ENCODE results near the gene SMIM27. TPM values are rescaled to one million over a fixed set of nuclear protein-coding genes. Genes with fewer than 3 reads are reported as not detected.

The SMIM27 gene
- total RNA-seq, 2 experiments from 2014 or later: 12.7 to 16.8 TPM

DNA sequence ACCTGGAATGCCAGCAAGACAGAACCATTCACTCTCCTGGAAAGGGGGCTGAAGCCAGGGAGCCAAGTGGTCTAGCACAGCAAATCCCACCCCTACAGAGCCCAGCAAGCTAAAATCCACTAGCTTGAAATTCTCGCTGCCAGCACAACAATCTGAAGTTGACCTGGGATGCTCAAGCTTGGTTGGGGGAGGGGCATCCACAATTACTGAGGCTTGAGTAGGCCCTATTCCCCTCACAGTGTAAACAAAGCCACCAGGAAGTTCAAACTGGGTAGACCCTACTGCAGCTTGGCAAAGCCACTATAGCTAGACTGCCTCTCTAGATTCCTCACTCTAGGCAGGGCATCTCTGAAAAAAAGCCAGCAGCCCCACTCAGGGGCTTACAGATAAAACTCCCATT lies 43.4 kb upstream of the SMIM27 start:
- Histone ChIP-seq H3K36me3 (ENCODE audit: insufficient read depth, low read length) (peaks cover 6% of the 10 kb centered on the region), H3K27me3 (ENCODE audit: control insufficient read depth in 1 of 2, insufficient read depth in 2 of 2, low read length in 2 of 2) (no peaks in the 10 kb centered on the region), H3K27ac (ENCODE audit: low read depth in 1 of 2, low read length in 2 of 2) (no peak overlapping the region), H3K4me3 (ENCODE audit: low read length) (no peak overlapping the region), H3K9me3 (ENCODE audit: control insufficient read depth in 1 of 2, insufficient read depth in 1 of 2, low read length in 2 of 2) (no peaks in the 10 kb centered on the region), H3K4me1 (ENCODE audit: insufficient read depth, low read length) (peaks cover 10% of the 10 kb centered on the region)
- no peak overlapping the region for H3K4me3 Mint-ChIP-seq
- H3K36me3 Mint-ChIP-seq (ENCODE audit: low read depth): peaks cover 20% of the 10 kb centered on the region
- intact Hi-C loops (cut with DNase I, micrococcal nuclease): no loop called here
- peaks cover 53% of the 10 kb centered on the region for H3K4me1 Mint-ChIP-seq (ENCODE audit: low read depth)
- TF ChIP-seq, protein P1, sequence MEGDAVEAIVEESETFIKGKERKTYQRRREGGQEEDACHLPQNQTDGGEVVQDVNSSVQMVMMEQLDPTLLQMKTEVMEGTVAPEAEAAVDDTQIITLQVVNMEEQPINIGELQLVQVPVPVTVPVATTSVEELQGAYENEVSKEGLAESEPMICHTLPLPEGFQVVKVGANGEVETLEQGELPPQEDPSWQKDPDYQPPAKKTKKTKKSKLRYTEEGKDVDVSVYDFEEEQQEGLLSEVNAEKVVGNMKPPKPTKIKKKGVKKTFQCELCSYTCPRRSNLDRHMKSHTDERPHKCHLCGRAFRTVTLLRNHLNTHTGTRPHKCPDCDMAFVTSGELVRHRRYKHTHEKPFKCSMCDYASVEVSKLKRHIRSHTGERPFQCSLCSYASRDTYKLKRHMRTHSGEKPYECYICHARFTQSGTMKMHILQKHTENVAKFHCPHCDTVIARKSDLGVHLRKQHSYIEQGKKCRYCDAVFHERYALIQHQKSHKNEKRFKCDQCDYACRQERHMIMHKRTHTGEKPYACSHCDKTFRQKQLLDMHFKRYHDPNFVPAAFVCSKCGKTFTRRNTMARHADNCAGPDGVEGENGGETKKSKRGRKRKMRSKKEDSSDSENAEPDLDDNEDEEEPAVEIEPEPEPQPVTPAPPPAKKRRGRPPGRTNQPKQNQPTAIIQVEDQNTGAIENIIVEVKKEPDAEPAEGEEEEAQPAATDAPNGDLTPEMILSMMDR (IDR thresholded peaks at IDR 0.05): no peak
- ChIA-PET CTCF (interaction anchor here (1.4 kb wide), 1 partner anchor 9 kb away, joined by 3 read pairs; no protein-coding TSS in a partner anchor), POLR2A (interaction anchor here (1.3 to 1.4 kb wide), 2 partner anchors 9 to 18 kb away, joined by 4 to 5 read pairs; partner anchors contain the start of gene RIGI)
- no peaks in the 10 kb centered on the region for H3K9me3 Mint-ChIP-seq
- H3K27ac Mint-ChIP-seq: no peak overlapping the region
- H3K27me3 Mint-ChIP-seq: no peaks in the 10 kb centered on the region
- DNase-seq (no peak), ATAC-seq (ENCODE audit: poor library complexity) (no peak)

DNA sequence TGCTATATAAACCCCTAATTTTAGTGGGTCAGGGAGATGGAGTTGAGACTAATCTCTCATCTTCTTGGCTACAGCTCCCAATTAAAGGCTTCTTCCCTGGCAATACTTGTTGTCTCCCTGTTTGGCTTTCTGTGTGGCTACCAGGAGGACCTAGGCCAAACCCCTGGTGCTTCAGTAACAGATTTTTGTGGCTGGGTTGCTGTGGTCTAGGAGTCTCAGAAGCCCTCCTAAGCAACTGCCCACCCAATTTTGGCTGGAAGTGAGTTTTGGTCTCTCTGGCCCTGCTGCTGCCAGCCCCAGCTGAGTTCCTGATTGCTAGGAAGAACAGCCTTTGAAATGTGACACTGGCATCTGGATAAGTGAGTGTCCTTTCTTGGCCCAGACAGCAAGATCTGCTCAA lies 35.9 kb upstream of the SMIM27 start:
- Histone ChIP-seq H3K36me3 (ENCODE audit: insufficient read depth, low read length) (peaks cover 10% of the 10 kb centered on the region), H3K27me3 (ENCODE audit: control insufficient read depth in 1 of 2, insufficient read depth in 2 of 2, low read length in 2 of 2) (no peaks in the 10 kb centered on the region), H3K9me3 (ENCODE audit: control insufficient read depth in 1 of 2, insufficient read depth in 1 of 2, low read length in 2 of 2) (no peaks in the 10 kb centered on the region), H3K4me1 (ENCODE audit: insufficient read depth, low read length) (peaks cover 5% of the 10 kb centered on the region), H3K27ac (ENCODE audit: low read depth in 1 of 2, low read length in 2 of 2) (no peak overlapping the region), H3K4me3 (ENCODE audit: low read length) (no peak overlapping the region)
- Mint-ChIP-seq H3K4me1 (ENCODE audit: low read depth) (peaks cover 48% of the 10 kb centered on the region), H3K27me3 (no peaks in the 10 kb centered on the region), H3K27ac (no peak overlapping the region), H3K36me3 (ENCODE audit: low read depth) (peaks cover 63% of the 10 kb centered on the region), H3K4me3 (no peak overlapping the region), H3K9me3 (peaks cover 3% of the 10 kb centered on the region)
- intact Hi-C loops (cut with DNase I, micrococcal nuclease): no loop called here
- ChIA-PET POLR2A (interaction anchor here (0.7 kb wide), 1 partner anchor 10 kb away, joined by 6 read pairs; the partner anchor contains the start of gene RIGI), CTCF (interaction anchor here (0.8 to 2.0 kb wide), 2 partner anchors 56 to 137 kb away, joined by 3 to 6 read pairs; partner anchors contain the start of gene NDUFB6)
- DNase-seq: no peak
- TF ChIP-seq, protein P1 (IDR thresholded peaks at IDR 0.05): no peak
- ATAC-seq (ENCODE audit: poor library complexity): no peak

DNA sequence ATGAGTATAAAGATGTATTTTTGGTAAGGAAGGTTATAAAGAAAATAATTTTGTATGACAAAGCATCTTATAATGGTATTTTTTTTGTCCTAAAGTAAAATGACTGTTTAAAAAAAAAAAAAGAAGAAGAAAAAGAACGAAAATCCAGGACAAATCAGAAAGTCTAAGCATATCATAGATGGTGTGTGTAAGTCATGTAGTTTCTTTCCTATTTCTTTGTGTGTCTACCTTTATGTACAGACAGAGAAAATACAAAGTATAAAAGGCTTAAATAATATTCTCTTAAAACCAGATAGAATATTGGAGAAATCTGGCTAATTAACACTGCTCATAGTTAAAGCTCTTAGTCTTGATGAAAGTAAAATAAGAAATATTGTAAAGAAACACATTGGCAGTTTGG lies 33.9 kb upstream of the SMIM27 start:
- Mint-ChIP-seq H3K36me3 (ENCODE audit: low read depth) (peaks cover 71% of the 10 kb centered on the region), H3K4me1 (ENCODE audit: low read depth) (peaks cover 48% of the 10 kb centered on the region), H3K9me3 (peaks cover 3% of the 10 kb centered on the region), H3K4me3 (no peak overlapping the region), H3K27ac (no peak overlapping the region), H3K27me3 (no peaks in the 10 kb centered on the region)
- DNase-seq: no peak
- ChIA-PET CTCF (interaction anchor here (2.0 to 2.3 kb wide), 2 partner anchors 54 to 139 kb away, joined by 5 to 6 read pairs; partner anchors contain the start of gene NDUFB6), POLR2A (interaction anchor here (1.4 to 1.5 kb wide), 2 partner anchors 8 to 10 kb away, joined by 5 to 11 read pairs; partner anchors contain the start of gene RIGI)
- Histone ChIP-seq H3K9me3 (ENCODE audit: control insufficient read depth in 1 of 2, insufficient read depth in 1 of 2, low read length in 2 of 2) (no peaks in the 10 kb centered on the region), H3K4me3 (ENCODE audit: low read length) (no peak overlapping the region), H3K27ac (ENCODE audit: low read depth in 1 of 2, low read length in 2 of 2) (no peak overlapping the region), H3K27me3 (ENCODE audit: control insufficient read depth in 1 of 2, insufficient read depth in 2 of 2, low read length in 2 of 2) (no peaks in the 10 kb centered on the region), H3K4me1 (ENCODE audit: insufficient read depth, low read length) (peaks cover 10% of the 10 kb centered on the region), H3K36me3 (ENCODE audit: insufficient read depth, low read length) (peaks cover 13% of the 10 kb centered on the region)
- intact Hi-C loops (cut with DNase I, micrococcal nuclease): no loop called here
- TF ChIP-seq, protein P1 (IDR thresholded peaks at IDR 0.05): no peak
- ATAC-seq (ENCODE audit: poor library complexity): no peak

Measured in CD4-positive, alpha-beta T cell (primary cell).